ENCODE data around the gene SERPINB8.

DNA sequence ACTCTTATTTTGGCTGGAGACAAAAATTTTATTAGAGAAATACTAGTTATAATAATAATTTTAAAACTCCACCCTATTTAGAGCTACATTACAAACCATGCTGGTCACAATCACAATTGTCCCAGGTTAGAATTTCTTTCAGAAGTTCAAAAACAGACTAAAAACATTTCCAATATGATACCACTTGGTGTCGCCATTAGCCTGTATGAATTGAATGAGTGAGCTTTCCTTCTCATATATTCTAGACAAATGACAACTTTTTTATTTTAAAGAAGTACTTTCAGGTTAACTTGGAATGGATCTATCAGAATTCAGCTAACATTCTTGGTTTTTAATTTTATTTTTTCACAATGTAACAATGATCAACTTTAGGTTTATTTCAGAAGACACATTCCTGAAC is 48.0 kb downstream of the SERPINB8 start:
- TF ChIP-seq, protein P1, sequence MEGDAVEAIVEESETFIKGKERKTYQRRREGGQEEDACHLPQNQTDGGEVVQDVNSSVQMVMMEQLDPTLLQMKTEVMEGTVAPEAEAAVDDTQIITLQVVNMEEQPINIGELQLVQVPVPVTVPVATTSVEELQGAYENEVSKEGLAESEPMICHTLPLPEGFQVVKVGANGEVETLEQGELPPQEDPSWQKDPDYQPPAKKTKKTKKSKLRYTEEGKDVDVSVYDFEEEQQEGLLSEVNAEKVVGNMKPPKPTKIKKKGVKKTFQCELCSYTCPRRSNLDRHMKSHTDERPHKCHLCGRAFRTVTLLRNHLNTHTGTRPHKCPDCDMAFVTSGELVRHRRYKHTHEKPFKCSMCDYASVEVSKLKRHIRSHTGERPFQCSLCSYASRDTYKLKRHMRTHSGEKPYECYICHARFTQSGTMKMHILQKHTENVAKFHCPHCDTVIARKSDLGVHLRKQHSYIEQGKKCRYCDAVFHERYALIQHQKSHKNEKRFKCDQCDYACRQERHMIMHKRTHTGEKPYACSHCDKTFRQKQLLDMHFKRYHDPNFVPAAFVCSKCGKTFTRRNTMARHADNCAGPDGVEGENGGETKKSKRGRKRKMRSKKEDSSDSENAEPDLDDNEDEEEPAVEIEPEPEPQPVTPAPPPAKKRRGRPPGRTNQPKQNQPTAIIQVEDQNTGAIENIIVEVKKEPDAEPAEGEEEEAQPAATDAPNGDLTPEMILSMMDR (IDR thresholded peaks at IDR 0.05; ENCODE audit: poor library complexity) = peak; percentile 65
- TF ChIP-seq EZH2 (IDR thresholded peaks at IDR 0.05; ENCODE audit: borderline replicate concordance) = no peak

Data from hepatocyte (in vitro differentiated cells).